ENCODE results near the gene TAF11L2.
"Not testable (repeated sequence)": the region's sequence is repeated elsewhere in the genome, so short reads cannot be mapped to it uniquely, and the experiment has no call there.

The TAF11L2 gene

GRCh38 chr5:17497931-17498330 is at the start of gene TAF11L2:
Gene TAF11L2, plus strand, starts transcription at chr5:17498231.
- DNase-seq: not testable (repeated sequence)

- DNase-seq: no peak
Measured at GRCh38 chr5:17448877-17449276, 49.2 kb upstream of the TAF11L2 start.

DNA sequence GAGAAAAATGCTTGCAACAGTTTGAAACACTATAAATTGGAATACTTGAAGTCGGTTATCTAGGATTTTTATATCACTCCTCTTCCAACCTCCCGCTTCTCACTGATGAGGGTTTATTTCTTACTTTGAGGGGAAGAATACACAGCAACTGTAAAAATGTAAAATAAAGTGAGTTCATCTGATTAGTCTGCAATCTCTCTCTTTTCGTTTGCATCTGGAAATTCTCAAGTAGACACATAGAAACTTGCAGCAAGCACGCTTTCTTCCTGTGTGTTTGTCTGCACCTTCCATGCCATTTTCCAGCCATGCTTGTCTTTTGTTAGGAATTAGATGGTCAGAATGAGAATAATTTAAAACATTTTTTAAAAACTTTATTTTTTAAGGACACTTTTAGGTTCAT is 45.1 kb upstream of the TAF11L2 start:
- DNase-seq: no peak

- no peak for DNase-seq
Measured at GRCh38 chr5:17455942-17456341, 42.1 kb upstream of the TAF11L2 start.

DNA sequence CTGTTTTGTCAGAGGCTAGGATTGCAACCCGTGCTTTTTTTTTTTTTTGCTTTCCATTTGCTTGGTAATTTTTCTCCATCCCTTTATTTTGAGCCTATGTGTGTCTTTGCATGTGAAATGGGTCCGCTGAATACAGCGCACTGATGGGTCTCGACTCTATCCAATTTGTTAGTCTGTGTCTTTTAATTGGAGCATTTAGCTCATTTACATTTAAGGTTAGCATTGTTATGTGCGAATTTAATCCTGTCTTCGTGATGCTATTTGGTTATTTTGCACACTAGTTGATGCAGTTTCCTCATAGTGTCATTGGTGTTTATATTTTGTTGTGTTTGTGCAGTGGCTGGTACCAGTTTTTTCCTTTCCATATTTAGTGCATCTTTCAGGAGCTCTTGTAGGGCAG is 36.2 kb upstream of the TAF11L2 start:
- no peak for DNase-seq

GRCh38 chr5:17463653-17464052 is 34.4 kb upstream of the TAF11L2 start:
- DNase-seq: no peak

- no peak for DNase-seq
Measured at GRCh38 chr5:17470064-17470463, 28.0 kb upstream of the TAF11L2 start.

DNA sequence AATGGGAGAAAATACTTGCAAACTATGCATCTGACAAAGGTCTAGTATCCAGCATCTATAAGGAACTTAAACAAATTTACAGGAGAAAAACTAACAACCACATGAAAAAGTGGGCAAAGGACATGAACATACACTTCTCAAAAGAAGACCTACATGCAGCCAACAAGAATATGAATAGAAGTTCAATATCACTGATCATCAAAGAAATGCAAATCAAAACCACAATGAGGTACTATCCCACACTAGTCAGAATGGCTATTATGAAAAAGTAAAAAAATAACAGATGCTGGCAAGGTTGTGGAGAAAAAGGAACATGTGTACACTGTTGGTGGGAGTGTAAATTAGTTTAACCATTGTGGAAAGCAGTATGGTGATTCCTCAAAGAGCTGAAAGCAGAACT is 23.0 kb upstream of the TAF11L2 start:
- DNase-seq: not testable (repeated sequence)

DNA sequence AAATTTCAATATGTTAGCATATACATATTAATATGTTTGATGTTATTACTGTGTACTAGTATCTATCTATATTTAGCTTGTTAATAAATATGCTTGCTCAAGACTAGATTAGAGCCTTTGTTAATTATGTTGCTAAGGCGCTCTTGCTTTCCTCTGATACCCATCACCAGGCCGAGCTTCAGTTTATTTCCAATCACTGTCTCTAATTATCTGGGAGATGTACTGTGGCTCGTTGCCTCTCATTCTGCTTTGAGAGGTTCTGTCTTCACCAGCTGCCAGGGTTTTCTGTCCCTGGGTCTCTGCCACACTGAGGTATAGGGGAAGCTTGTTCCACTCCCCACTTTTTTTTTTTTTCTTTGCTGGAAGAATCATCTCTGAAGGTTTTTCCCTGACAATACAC is 21.0 kb upstream of the TAF11L2 start:
- DNase-seq: peak in 1 of 3 experiments; percentile 19

DNA sequence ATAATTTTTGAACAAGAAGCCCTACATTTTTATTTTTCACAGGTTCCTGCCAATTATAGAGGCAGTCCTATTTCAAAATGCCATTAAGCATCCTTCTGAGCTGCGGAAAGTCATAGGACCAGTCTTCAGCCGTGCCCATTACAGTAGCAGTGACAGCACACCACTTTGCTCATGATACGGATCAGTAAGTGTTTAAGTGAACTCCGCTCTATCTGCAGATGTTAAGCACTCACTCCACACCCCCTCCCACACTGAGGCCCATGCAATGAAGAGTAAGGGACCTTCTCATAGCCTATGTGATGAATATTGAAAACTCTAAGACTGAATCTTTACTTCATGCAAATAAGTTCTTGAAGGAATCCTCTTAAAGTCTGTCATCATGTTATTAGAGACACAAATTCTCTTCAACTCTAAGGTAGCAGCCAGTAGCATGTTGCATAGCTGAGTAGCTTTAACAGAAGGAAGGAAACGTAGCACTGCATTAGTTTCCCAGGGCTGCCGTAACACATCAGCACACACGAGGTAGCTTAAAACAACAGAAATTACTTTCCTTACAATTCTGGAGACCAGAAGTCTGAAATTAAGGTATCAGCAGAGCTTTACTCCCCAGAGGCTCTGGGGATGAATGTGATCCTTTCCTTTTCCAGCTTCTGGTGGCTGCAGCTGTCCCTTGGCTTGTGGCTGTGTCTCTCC is 20.3 kb upstream of the TAF11L2 start:
- DNase-seq: no peak

GRCh38 chr5:17481378-17481777 is 16.7 kb upstream of the TAF11L2 start:
- DNase-seq: peak in 1 of 3 experiments; percentile 18

DNA sequence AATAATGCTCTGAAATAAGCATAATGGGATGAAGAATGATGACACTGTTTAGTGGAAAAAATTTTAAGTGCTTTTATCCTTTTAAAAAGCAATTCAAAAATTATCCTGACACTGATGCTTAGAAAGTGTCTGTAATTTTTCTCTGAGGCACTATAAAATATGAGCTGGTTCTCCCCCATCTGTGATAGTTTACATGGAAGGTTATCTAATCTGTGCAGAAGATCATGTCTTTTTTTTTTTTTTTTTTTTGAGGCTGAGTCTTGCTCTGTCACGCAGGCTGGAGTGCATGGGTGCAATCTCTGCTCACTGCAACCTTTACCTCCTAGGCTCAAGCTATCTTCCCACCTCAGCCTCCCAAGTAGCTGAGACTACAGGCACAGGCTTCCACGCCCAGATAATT is 15.2 kb upstream of the TAF11L2 start:
- no peak for DNase-seq

DNA sequence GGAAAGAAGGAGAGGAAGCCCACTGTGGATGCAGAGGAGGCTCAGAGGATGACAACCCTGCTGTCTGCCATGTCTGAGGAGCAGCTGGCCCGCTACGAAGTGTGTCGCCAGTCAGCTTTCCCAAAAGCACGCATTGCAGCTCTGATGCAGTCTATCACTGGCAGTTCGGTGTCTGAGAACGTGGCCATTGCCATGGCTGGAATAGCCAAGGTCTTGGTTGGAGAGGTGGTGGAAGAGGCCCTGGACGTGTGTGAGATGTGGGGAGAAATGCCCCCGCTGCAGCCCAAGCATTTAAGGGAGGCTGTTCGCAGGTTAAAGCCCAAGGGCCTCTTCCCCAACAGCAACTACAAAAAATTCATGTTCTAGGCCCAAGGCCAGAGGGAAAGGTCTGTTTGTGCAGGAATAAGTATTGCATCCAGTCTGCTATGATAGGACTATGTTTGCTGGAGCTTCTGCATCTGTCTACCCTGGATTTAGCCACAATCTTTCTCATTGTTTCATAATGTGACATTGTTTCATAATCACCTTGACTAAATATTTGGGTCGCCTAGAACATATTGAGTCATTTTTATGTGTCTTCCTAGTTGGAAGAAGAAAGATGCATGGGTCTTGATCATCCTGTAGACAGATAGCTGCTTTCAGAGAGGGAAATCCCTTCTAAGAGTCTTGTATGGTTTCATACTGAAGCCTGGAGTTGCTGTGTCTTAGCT is 11.4 kb upstream of the TAF11L2 start:
- DNase-seq: not testable (repeated sequence)

DNA sequence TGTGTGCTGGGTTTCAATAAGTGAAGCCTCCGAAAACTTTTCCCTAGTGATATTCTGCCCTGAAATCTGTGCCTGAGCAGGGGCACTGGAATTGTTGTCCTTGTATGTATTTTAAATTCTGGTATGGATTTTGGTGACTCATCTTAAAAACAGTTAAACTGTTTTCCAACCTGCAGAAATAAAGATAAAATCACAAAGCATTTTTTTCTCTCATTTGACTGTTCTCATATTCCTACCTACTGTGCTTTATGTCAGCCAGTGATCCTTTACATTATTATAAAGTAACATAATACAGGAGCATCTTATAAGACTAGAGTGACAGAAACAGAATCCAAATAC is 10.9 kb upstream of the TAF11L2 start:
- no peak for DNase-seq

GRCh38 chr5:17491257-17491656 is 6.8 kb upstream of the TAF11L2 start:
- DNase-seq: not testable (repeated sequence)

- no peak for DNase-seq
Measured at GRCh38 chr5:17492770-17493169, 5.3 kb upstream of the TAF11L2 start.

- DNase-seq: no peak
Measured at GRCh38 chr5:17497446-17497845, 585 bp upstream of the TAF11L2 start.

DNA sequence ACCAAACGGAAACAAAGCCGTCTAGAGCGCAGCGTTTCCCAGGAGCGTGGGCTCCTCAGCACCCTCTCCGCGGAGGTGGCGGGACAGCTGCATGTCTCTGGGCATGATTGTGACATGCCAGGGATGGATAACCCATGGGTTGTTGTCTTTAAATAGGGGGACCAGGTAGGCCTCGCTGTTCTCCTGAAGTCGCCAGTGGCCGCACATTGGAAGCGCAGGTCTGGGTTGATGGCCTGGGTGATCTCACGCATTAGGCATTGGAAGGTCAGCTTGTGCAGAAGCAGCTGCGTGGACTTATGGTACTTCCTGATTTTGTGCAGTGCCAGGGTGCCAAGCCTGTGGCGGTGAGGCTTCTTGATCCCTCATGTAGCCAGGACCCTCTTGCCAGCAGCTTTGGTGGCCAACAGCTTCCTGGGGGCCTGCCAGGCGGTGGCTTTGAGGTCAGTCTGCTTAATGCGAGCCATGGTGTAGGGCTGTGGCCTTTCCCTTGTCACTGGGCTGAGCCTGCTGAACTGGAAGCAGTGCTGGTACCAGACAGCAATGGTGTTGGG is 13.8 kb downstream of the TAF11L2 start:
- no peak for DNase-seq

GRCh38 chr5:17517526-17517925 is 19.5 kb downstream of the TAF11L2 start:
- not testable (repeated sequence) for DNase-seq

DNA sequence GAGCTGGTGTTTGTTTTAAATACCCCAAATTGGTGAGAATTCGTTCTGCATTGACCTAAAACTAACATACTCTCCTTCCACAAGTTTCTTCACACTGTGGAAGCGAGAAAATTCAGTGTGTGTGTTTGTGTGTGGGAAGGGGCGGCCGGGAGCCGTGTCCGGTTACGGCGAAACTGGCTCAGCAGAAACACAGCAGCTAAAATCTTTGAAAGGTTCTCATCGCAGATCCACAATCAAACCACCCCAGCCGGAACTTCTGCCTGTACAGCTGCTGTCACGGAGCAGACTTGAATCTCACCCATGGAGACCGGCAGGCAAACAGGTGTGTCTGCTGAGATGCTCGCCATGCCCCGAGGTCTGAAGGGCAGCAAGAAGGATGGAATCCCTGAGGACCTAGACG is 20.0 kb downstream of the TAF11L2 start, which contains the start of gene TAF11L3:
Gene TAF11L3 (plus strand): TSS at position 301 of the 400 bp plus-strand sequence.
- DNase-seq: not testable (repeated sequence)

DNA sequence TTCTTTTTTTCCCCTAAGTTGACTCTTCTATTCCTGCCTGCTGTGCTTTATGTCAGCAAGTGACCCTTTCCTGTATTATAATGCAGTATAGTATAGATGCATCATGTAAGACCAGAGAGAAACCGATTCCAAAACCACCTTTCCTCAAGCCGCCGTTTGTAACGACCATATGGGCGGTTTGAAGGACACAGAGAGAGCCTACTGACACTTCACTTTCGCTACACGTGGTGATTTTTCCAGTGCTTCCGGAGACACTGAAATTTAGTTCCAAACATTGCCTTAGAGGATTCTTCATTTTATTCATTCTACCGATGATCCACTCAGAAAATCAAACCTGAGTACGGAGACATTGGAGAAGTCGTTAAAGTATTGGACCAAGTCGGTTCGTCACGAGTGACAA is 21.5 kb downstream of the TAF11L2 start:
- not testable (repeated sequence) for DNase-seq

GRCh38 chr5:17521501-17521900 is 23.5 kb downstream of the TAF11L2 start, which contains the start of gene TAF11L4:
Gene TAF11L4, plus strand, starts transcription at chr5:17521801.
- DNase-seq: not testable (repeated sequence)

- not testable (repeated sequence) for DNase-seq
Measured at GRCh38 chr5:17524935-17525334, 26.9 kb downstream of the TAF11L2 start, which contains the start of gene TAF11L5. Gene TAF11L5, plus strand, starts transcription at chr5:17525235.

DNA sequence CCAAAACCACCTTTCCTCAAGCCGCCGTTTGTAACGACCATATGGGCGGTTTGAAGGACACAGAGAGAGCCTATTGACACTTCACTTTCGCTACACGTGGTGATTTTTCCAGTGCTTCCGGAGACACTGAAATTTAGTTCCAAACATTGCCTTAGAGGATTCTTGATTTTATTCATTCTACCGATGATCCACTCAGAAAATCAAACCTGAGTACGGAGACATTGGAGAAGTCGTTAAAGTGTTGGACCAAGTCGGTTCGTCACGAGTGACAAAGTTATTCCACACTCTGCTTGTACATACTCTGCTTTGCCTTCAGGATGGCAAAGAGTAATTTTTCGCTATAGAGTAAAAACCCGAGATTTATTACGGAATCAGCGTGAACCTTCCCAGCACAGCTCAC is 28.5 kb downstream of the TAF11L2 start:
- not testable (repeated sequence) for DNase-seq

Data from NCI-H1417 (cell line).